Esophagus muscularis mucosa (tissue), 3 donors: ENCODE data around the gene UFM1.
"Not testable (repeated sequence)": the region's sequence is repeated elsewhere in the genome, so short reads cannot be mapped to it uniquely, and the experiment has no call there.

Experiments
- CTCF ChIP-seq, 3 experiments: fragments of 200-600 bp in 2 of 3; fragments of 450-650 bp in 1 of 3; sonication (generic) in 2 of 3; IDR thresholded peaks; one replicate each; pipeline ENCODE4 v1.5.1; 2017 to 2019; ENCODE audit warnings: antibody characterized with exemption in 3 of 3, mild to moderate bottlenecking in 2 of 3, moderate library complexity in 1 of 3
- POLR2A ChIP-seq: fragments of 450-650 bp; IDR thresholded peaks from one replicate; pipeline ENCODE4 v1.6.1; 2017; ENCODE audit warnings: antibody characterized with exemption, moderate library complexity, mild to moderate bottlenecking, low read depth

- TF ChIP-seq CTCF (IDR thresholded peaks at IDR 0.05); POLR2A: not testable (repeated sequence)
Observed at GRCh38 chr13:38311175-38311574, 38.5 kb upstream of the UFM1 start.
